Mucosa of stomach (tissue), 1 donor: ENCODE measurements around the gene NUMB.
"Not testable (repeated sequence)": the region's sequence is repeated elsewhere in the genome, so short reads cannot be mapped to it uniquely, and the experiment has no call there.

ENCODE experiments used
- H3K27me3 ChIP-seq: one replicate; pipeline ENCODE4 v1.7.0; 2013; ENCODE audit warnings: mild to moderate bottlenecking, low read length; ENCODE audit not compliant: control insufficient read depth, insufficient read depth
- H3K36me3 ChIP-seq: one replicate; pipeline ENCODE4 v1.7.0; 2013; ENCODE audit warnings: low read length; ENCODE audit not compliant: control insufficient read depth, insufficient read depth
- H3K4me1 ChIP-seq: one replicate; pipeline ENCODE4 v1.7.0; 2013; ENCODE audit warnings: mild to moderate bottlenecking, low read length; ENCODE audit not compliant: control insufficient read depth, insufficient read depth
- H3K4me3 ChIP-seq: one replicate; pipeline ENCODE4 v1.7.0; 2013; ENCODE audit warnings: low read length
- H3K9ac ChIP-seq: one replicate; pipeline ENCODE4 v1.7.0; 2013; ENCODE audit warnings: mild to moderate bottlenecking, low read length, moderate library complexity
- H3K9me3 ChIP-seq: one replicate; pipeline ENCODE4 v1.7.0; 2013; ENCODE audit warnings: mild to moderate bottlenecking, low read length, moderate library complexity; ENCODE audit not compliant: control insufficient read depth
- donor health status: Pancreatic carcinoma.

Gene NUMB

GRCh38 chr14:73338551-73338950 is 119.8 kb downstream of the NUMB start:
- H3K4me3 ChIP-seq: no peak overlapping the region
- H3K27me3 ChIP-seq: no peaks in the 10 kb centered on the region
- no peak overlapping the region for H3K9ac ChIP-seq
- H3K9me3 ChIP-seq: no peaks in the 10 kb centered on the region
- H3K36me3 ChIP-seq: no peaks in the 10 kb centered on the region
- no peaks in the 10 kb centered on the region for H3K4me1 ChIP-seq

DNA sequence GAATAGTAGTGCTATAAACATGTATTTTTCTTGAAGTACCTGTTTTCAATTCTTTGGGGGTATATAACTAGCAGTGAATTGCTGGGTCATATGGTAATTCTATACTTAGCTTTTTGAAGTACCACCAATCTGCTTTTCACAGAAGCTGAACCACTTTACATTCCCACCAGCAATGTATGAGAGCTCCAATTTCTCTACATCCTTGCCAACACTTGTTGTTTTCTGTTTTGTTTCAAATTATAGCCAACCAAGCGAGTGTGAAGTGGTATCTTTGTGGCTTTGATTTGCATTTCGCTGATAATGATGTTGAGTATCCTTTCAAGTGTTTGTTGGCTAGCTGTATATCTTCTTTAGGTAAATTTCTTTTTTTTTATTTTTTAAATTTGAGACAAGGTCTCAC is 125.3 kb downstream of the NUMB start:
- H3K4me3 ChIP-seq: no peak overlapping the region
- H3K27me3 ChIP-seq: no peaks in the 10 kb centered on the region
- no peaks in the 10 kb centered on the region for H3K4me1 ChIP-seq
- no peaks in the 10 kb centered on the region for H3K9me3 ChIP-seq
- no peaks in the 10 kb centered on the region for H3K36me3 ChIP-seq
- H3K9ac ChIP-seq: no peak overlapping the region

DNA sequence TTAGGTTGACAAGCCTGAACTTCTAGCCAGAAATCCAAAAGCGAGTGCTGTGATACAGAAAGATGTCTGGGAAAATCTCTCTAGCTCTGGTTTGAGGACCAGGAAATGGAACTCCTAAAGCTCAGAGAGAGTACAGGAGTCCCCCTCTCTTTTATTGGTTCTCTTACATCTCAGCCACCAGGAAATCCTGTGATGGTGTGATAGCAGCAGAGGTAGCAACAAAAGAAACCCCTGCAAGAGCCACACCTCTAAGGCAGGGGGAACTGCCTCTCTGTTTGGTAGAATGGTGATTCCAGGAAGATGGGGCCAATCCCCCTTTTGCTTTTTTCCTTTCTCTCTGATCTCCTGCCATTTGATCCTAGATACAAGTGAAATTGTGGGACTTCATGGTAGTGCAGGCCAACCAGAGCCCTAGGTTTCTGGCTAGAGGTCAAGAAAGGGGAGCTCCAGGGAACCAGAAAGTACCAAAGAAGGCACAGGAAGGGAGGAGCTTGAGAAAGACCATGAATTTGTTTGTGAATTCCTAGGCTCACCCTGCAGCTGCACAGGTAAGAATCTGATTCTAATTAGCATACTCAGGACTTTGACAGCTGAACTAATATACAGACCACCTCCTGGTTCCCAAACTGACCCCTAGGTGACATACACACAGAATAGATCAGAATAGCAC is 132.6 kb downstream of the NUMB start:
- Histone ChIP-seq H3K9me3 (no peaks in the 10 kb centered on the region), H3K4me1 (peaks cover 4% of the 10 kb centered on the region), H3K27me3 (no peaks in the 10 kb centered on the region), H3K9ac (no peak overlapping the region), H3K4me3 (no peak overlapping the region), H3K36me3 (no peaks in the 10 kb centered on the region)

GRCh38 chr14:73325063-73325462 is 133.3 kb downstream of the NUMB start:
- Histone ChIP-seq H3K27me3 (no peaks in the 10 kb centered on the region), H3K4me3 (no peak overlapping the region), H3K36me3 (no peaks in the 10 kb centered on the region), H3K4me1 (peaks cover 4% of the 10 kb centered on the region), H3K9ac (no peak overlapping the region), H3K9me3 (no peaks in the 10 kb centered on the region)

GRCh38 chr14:73324533-73324932 is 133.8 kb downstream of the NUMB start:
- H3K9me3 ChIP-seq: no peaks in the 10 kb centered on the region
- no peaks in the 10 kb centered on the region for H3K36me3 ChIP-seq
- H3K27me3 ChIP-seq: no peaks in the 10 kb centered on the region
- no peak overlapping the region for H3K9ac ChIP-seq
- H3K4me1 ChIP-seq: peaks cover 4% of the 10 kb centered on the region
- no peak overlapping the region for H3K4me3 ChIP-seq

- no peaks in the 10 kb centered on the region for H3K36me3 ChIP-seq
- H3K9me3 ChIP-seq: no peaks in the 10 kb centered on the region
- no peak overlapping the region for H3K4me3 ChIP-seq
- no peaks in the 10 kb centered on the region for H3K27me3 ChIP-seq
- peaks cover 4% of the 10 kb centered on the region for H3K4me1 ChIP-seq
- no peak overlapping the region for H3K9ac ChIP-seq
Measured at GRCh38 chr14:73323896-73324399, 134.4 kb downstream of the NUMB start.

- H3K4me3 ChIP-seq: no peak overlapping the region
- no peak overlapping the region for H3K9ac ChIP-seq
- no peaks in the 10 kb centered on the region for H3K9me3 ChIP-seq
- H3K36me3 ChIP-seq: no peaks in the 10 kb centered on the region
- no peaks in the 10 kb centered on the region for H3K27me3 ChIP-seq
- H3K4me1 ChIP-seq: peaks cover 8% of the 10 kb centered on the region
Measured at GRCh38 chr14:73313151-73313550, 145.2 kb downstream of the NUMB start.

DNA sequence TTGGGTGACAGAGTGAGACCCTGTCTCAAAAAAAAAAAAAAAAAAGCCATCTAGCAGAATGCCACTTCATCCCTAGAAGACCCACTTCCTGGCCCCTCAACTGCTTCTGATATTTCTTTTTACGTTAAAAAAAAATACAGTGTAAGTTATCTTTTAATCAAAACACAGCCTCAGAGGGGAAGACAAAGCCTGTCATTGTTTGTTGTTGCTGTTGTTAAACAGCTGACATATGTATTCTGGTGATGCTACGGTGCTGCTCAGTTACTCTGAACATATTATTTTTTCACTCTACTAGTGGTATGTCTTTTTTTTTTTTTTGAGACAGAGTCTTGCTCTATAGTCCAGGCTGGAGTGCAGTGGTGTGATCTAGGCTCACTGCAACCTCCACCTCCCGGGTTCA is 145.7 kb downstream of the NUMB start:
- Histone ChIP-seq H3K36me3 (no peaks in the 10 kb centered on the region), H3K9me3 (no peaks in the 10 kb centered on the region), H3K4me3 (no peak overlapping the region), H3K9ac (no peak overlapping the region), H3K4me1 (peaks cover 8% of the 10 kb centered on the region), H3K27me3 (no peaks in the 10 kb centered on the region)

DNA sequence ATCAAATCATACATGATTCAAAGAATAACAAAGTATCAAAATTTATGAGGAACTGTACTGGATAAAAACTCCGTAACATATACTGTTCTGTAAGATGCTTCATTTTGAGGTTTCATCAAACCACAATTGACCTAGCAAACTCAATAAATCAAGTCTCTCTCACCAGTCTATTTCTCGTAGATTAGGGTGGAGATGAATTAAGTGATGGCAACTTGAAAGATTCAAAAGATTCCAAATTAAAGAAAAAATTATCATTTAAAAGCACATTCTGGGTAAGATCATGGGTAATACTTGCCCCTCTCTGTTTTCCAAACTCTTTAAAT is 146.7 kb downstream of the NUMB start:
- Histone ChIP-seq H3K9ac (no peak overlapping the region), H3K36me3 (no peaks in the 10 kb centered on the region), H3K9me3 (no peaks in the 10 kb centered on the region), H3K4me3 (no peak overlapping the region), H3K4me1 (peaks cover 8% of the 10 kb centered on the region), H3K27me3 (no peaks in the 10 kb centered on the region)

DNA sequence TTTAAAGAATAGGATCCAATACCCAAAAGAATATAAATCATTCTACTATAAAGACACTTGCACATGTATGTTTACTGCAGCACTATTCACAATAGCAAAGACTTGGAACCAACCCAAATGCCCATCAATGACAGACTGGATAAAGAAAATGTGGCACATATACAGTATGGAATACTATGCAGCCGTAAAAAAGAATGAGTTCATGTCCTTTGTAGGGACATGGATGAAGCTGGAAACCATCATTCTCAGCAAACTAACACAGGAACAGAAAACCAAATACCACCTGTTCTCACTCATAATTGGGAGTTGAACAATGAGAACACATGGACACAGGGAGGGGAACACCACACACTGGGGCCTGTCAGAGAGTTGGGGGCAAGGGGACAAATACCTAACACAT is 149.1 kb downstream of the NUMB start:
- H3K9ac ChIP-seq, H3K4me3 ChIP-seq, H3K27me3 ChIP-seq, H3K36me3 ChIP-seq, H3K4me1 ChIP-seq, H3K9me3 ChIP-seq: not testable (repeated sequence)

- Histone ChIP-seq H3K36me3 (no peaks in the 10 kb centered on the region), H3K9me3 (no peaks in the 10 kb centered on the region), H3K4me1 (no peaks in the 10 kb centered on the region), H3K27me3 (no peaks in the 10 kb centered on the region), H3K4me3 (no peak overlapping the region), H3K9ac (no peak overlapping the region)
Measured at GRCh38 chr14:73307261-73307660, 151.1 kb downstream of the NUMB start.

DNA sequence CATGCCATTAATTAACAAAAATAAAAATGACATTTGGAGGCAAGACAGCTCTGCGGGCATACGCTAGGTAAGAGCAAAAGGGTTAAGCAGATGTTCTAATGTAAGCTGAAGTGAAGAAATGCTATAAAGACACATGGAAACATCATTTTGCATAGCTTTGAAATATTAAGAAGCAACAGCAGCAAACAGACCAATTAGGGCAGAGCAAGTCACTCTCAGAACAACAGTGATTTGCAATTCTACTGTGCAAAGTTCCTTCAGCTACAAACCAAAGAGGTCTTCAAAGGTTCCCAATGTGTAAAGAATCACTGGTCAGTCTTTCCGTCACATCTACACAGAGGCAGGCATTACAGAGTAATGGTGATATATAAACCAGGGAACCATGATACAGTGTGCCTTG is 152.8 kb downstream of the NUMB start:
- Histone ChIP-seq H3K9me3 (no peaks in the 10 kb centered on the region), H3K36me3 (no peaks in the 10 kb centered on the region), H3K4me1 (no peaks in the 10 kb centered on the region), H3K4me3 (no peak overlapping the region), H3K27me3 (no peaks in the 10 kb centered on the region), H3K9ac (no peak overlapping the region)

DNA sequence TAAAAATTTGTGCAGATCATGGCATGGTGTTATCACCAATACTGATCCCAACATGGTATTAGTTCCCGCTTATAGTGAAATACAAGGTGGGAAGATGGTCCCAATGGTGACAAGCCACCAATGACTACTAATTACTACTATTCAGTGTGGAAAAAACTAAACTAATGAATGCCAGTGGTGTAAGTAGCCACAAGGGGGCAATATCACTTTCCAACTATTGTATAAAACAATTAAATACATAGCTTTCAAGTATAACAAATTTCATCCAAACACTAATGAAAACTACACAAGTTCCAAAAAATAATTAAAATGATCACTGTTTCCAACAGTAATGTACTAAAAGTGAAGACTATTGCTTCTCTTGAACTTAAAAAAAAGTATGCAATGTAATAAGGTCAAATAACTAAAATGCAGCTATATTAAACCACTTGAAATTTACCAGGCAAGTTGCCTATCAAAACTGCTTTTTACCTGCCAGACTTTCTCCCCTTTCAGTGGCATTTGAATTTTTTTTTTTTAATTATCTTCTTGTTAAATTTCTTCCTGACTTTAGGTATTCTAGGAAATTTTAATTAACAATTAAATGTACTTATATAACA is 163.0 kb downstream of the NUMB start:
- H3K4me3 ChIP-seq: no peak overlapping the region
- no peaks in the 10 kb centered on the region for H3K36me3 ChIP-seq
- no peak overlapping the region for H3K9ac ChIP-seq
- H3K9me3 ChIP-seq: no peaks in the 10 kb centered on the region
- H3K27me3 ChIP-seq: no peaks in the 10 kb centered on the region
- peaks cover 10% of the 10 kb centered on the region for H3K4me1 ChIP-seq
